Endothelial cell of umbilical vein (primary cell): Measurements from ENCODE around the gene CCDC186.

Experiments used
- CTCF ChIP-seq, 2 donors: IDR thresholded peaks; 1 replicate in 1 of 2; 2 replicates in 1 of 2; pipeline ENCODE4 v1.5.1; 2011; ENCODE audit warnings: low read length in 2 of 2, mild to moderate bottlenecking in 2 of 2, moderate library complexity in 2 of 2, control low read depth in 1 of 2, inconsistent platforms in 1 of 2, low read depth in 1 of 2; ENCODE audit not compliant: insufficient read depth in 1 of 2; ENCODE audit errors: extremely low read depth in 1 of 2
- POLR2AphosphoS5 ChIP-seq: IDR thresholded peaks from 2 replicates; pipeline ENCODE4 v1.6.1; 2012; ENCODE audit warnings: low read depth, mild to moderate bottlenecking, control low read depth, low read length, moderate library complexity; ENCODE audit not compliant: insufficient read depth

- TF ChIP-seq CTCF (IDR thresholded peaks at IDR 0.05; ENCODE audit: extremely low read depth in 1 of 2, insufficient read depth in 1 of 2, low read depth in 1 of 2, low read length in 2 of 2) (no peak), POLR2AphosphoS5 (no peak)
Observed at GRCh38 chr10:114212153-114212552, 38.1 kb upstream of the CCDC186 start.
